GM20000 (cell line): ENCODE results near the gene KRT12.

Experiments used
- DNase-seq: peaks from one replicate; pipeline ENCODE4 v3.0.0; 2012; ENCODE audit warnings: low spot score
- TF ChIP-seq, protein P1 (sequence below): IDR thresholded peaks from 2 replicates; pipeline ENCODE4 v1.5.1; 2012; ENCODE audit warnings: mild to moderate bottlenecking, control low read depth; ENCODE audit errors: extremely low read depth, missing control alignments

Gene KRT12

DNA sequence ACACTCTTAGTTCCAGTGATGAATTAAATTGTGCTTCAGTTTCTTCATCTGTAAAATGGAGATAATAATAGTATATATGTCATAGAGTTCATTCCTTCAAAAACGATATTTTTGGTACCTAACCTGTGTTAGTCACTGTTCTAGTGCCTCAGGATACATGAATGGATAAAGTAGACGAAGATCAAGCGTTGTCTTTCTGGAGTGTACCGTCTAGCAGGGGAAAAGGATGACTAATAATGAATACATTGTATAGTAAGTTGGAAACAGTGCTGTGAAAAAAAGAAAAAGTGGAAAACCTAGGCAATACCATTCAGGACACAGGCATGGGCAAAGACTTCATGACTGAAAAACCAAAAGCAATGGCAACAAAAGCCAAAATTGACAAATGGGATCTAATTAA lies 53.2 kb downstream of the KRT12 start:
- DNase-seq, result no peak
- TF ChIP-seq, protein P1, sequence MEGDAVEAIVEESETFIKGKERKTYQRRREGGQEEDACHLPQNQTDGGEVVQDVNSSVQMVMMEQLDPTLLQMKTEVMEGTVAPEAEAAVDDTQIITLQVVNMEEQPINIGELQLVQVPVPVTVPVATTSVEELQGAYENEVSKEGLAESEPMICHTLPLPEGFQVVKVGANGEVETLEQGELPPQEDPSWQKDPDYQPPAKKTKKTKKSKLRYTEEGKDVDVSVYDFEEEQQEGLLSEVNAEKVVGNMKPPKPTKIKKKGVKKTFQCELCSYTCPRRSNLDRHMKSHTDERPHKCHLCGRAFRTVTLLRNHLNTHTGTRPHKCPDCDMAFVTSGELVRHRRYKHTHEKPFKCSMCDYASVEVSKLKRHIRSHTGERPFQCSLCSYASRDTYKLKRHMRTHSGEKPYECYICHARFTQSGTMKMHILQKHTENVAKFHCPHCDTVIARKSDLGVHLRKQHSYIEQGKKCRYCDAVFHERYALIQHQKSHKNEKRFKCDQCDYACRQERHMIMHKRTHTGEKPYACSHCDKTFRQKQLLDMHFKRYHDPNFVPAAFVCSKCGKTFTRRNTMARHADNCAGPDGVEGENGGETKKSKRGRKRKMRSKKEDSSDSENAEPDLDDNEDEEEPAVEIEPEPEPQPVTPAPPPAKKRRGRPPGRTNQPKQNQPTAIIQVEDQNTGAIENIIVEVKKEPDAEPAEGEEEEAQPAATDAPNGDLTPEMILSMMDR, result no peak

DNA sequence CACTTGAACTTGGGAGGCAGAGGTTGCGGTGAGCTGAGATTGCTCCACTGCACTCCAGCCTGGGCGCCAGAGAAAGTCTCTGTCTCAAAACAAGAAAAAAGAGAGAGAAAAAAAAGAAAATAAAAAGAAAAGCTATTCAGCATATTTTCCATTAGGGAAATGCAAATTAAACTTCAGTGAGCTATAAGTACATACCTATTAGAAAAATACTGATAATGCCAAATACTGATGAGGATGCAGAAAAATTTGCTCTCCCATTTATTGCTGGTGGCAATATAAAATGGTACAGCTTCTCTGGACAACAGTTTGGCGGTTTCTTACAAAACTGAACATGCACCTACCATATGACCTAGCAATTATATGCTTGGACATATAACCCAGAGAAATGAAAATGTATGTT lies 54.4 kb downstream of the KRT12 start:
- DNase-seq, result no peak
- TF ChIP-seq, protein P1, result no peak
